Prostate gland (tissue), 2 donors: Measurements from ENCODE around the gene PDE6G. TPM values are rescaled to one million over a fixed set of nuclear protein-coding genes. Genes with fewer than 3 reads are reported as not detected.

Experiments
- DNase-seq: peaks from one replicate; pipeline ENCODE4 v3.0.0-alpha.2; 2019; ENCODE audit warnings: low spot score
- H3K27ac ChIP-seq, 2 donors: fragments of 200-600 bp; sonication (generic); 2 replicates each; pipeline ENCODE4 v1.5.1; 2017 to 2019
- H3K27me3 ChIP-seq: fragments of 200-600 bp; sonication (generic); replicated peaks from 2 replicates; pipeline ENCODE4 v1.5.1; 2019; ENCODE audit not compliant: insufficient read depth
- H3K36me3 ChIP-seq, 2 donors: fragments of 200-600 bp; sonication (generic); 1 replicate in 1 of 2; 2 replicates in 1 of 2; pipeline versions ENCODE4 v1.5.1 to v1.8.1; 2017 to 2019
- H3K4me1 ChIP-seq: fragments of 200-600 bp; sonication (generic); replicated peaks from 2 replicates; pipeline ENCODE4 v1.5.1; 2019
- H3K4me3 ChIP-seq, 2 donors: fragments of 200-600 bp; sonication (generic); 2 replicates each; pipeline ENCODE4 v1.5.1; 2017 to 2019
- H3K9me3 ChIP-seq: fragments of 200-600 bp; sonication (generic); 2 replicates; pipeline ENCODE4 v1.5.1; 2017
- CTCF ChIP-seq, 4 experiments: fragments of 200-600 bp in 2 of 4; fragments of 450-650 bp in 2 of 4; sonication (generic) in 2 of 4; IDR thresholded peaks; 1 replicate in 3 of 4; 2 replicates in 1 of 4; pipeline ENCODE4 v1.5.1; 2016 to 2019; ENCODE audit warnings: antibody characterized with exemption in 4 of 4, mild to moderate bottlenecking in 2 of 4, moderate library complexity in 2 of 4
- POLR2A ChIP-seq: fragments of 450-650 bp; IDR thresholded peaks from one replicate; pipeline ENCODE4 v1.6.1; 2016; ENCODE audit warnings: antibody characterized with exemption, mild to moderate bottlenecking
- POLR2AphosphoS5 ChIP-seq: sonication (generic); formaldehyde crosslinking; IDR thresholded peaks from one replicate; pipeline ENCODE4 v1.6.1; 2017; ENCODE audit warnings: antibody characterized with exemption
- WGBS: methylation state at CpG from one replicate; pipeline ENCODE4 v1.1.5; 2018; 5-methylcytosine and 5-hydroxymethylcytosine counted together
- intact Hi-C: fragments of 100-400 bp; cut with DNase I; formaldehyde crosslinking; loops from one replicate; pipeline ENCODE4 v1.14.2; 2022
- total RNA-seq, 2 donors: library from RNA; depleted of rRNA; stranded (reverse); fragments of >200 nt; gene quantifications; one replicate each; pipeline ENCODE4 v1.1.0, GENCODE V29; 2016

PDE6G gene
- total RNA-seq, 2 donors from 2014 or later: not detected

DNA sequence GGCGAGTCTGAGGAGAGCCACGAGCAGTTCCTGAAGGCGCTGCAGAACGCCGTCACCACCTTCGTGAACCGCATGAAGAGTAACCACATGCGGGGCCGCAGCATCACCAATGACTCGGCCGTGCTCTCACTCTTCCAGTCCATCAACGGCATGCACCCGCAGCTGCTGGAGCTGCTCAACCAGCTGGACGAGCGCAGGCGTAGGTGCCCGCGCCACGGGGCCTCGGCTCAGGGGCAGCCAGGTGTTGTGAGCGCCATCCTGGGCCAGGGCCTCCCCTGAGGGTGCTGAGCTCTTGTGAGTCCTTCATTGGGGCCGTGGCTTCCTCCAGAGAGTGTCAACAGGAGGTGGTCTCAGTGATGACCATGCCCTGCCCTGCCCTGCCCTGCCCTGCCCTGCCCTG lies 39.5 kb upstream of the PDE6G start:
- DNase-seq: no peak
- intact Hi-C loops: no loop called here
- H3K36me3 ChIP-seq: peaks cover 19 to 46% of the 10 kb centered on the region in 2 donors
- no peaks in the 10 kb centered on the region for H3K9me3 ChIP-seq
- no peak overlapping the region for H3K4me3 ChIP-seq
- no peaks in the 10 kb centered on the region for H3K4me1 ChIP-seq
- 85% methylated on average over 22 of the region's 22 CpGs for WGBS
- no peak overlapping the region for H3K27ac ChIP-seq
- no peaks in the 10 kb centered on the region for H3K27me3 ChIP-seq
- TF ChIP-seq POLR2AphosphoS5: no peak

GRCh38 chr17:81695211-81695610 lies 38.9 kb upstream of the PDE6G start:
- H3K9me3 ChIP-seq: no peaks in the 10 kb centered on the region
- TF ChIP-seq POLR2A (no peak), CTCF (IDR thresholded peaks at IDR 0.05) (no peak), POLR2AphosphoS5 (no peak)
- 89% methylated on average over 3 of the region's 6 CpGs for WGBS
- no peak for DNase-seq
- H3K36me3 ChIP-seq: peaks cover 22 to 52% of the 10 kb centered on the region in 2 donors
- H3K27me3 ChIP-seq: no peaks in the 10 kb centered on the region
- no peak overlapping the region for H3K4me3 ChIP-seq
- no peak overlapping the region for H3K27ac ChIP-seq
- no peaks in the 10 kb centered on the region for H3K4me1 ChIP-seq
- intact Hi-C loops: no loop called here

DNA sequence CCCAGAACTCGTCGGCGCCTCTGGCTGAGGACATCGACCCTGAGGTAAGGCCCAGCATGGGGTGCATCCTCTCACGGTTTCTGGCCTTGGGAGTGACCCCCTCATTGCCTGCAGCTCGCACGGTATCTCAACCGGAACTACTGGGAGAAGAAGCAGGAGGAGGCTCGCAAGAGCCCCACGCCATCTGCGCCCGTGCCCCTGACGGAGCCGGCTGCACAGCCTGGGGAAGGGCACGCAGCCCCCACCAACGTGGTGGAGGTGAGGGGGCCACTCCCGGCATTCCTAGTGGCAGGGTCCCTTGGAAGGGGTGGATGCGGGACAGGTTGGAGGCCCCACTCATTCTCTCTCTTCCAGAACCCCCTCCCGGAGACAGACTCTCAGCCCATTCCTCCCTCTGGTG lies 38.5 kb upstream of the PDE6G start:
- H3K27me3 ChIP-seq: no peaks in the 10 kb centered on the region
- peaks cover 22 to 55% of the 10 kb centered on the region in 2 donors for H3K36me3 ChIP-seq
- H3K27ac ChIP-seq: no peak overlapping the region
- no peak for DNase-seq
- intact Hi-C loops: no loop called here
- H3K4me3 ChIP-seq: no peak overlapping the region
- no peaks in the 10 kb centered on the region for H3K9me3 ChIP-seq
- WGBS: 91% methylated on average over 16 of the region's 19 CpGs
- H3K4me1 ChIP-seq: no peaks in the 10 kb centered on the region
- no peak for TF ChIP-seq POLR2A
- TF ChIP-seq POLR2AphosphoS5: no peak
- TF ChIP-seq CTCF (IDR thresholded peaks at IDR 0.05): no peak

DNA sequence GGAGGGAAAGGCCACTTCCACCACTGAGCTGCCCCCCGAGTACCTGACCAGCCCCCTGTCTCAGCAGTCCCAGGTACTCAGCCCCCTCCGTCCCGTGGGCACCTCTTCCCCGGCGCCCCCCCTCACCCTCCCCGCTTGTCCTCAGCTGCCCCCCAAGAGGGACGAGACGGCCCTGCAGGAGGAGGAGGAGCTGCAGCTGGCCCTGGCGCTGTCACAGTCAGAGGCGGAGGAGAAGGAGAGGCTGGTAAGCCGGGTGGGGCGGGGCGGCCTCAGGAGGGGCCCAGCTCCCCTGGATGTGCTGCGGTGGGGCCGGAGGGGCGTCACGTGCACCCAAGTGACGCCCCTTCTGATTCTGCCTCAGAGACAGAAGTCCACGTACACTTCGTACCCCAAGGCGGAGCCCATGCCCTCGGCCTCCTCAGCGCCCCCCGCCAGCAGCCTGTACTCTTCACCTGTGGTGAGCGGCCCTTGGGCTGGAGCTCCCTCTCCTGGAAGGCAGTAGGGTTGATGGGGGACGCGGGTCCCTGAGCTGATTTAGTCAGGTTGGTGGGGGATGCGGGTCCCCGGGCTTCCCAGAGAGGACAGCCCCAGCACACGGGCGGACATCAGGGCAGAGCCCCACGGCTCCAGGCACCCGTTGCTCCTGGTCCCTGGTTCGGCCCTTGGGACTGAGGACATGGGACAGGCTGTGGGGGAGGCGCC lies 37.3 kb upstream of the PDE6G start:
- Histone ChIP-seq H3K27me3 (no peaks in the 10 kb centered on the region), H3K4me3 (no peak overlapping the region), H3K9me3 (no peaks in the 10 kb centered on the region), H3K4me1 (no peaks in the 10 kb centered on the region), H3K36me3 (peaks cover 22 to 60% of the 10 kb centered on the region in 2 donors), H3K27ac (no peak overlapping the region)
- TF ChIP-seq POLR2A (no peak), CTCF (IDR thresholded peaks at IDR 0.05) (no peak), POLR2AphosphoS5 (no peak)
- 89% methylated on average over 32 of the region's 35 CpGs for WGBS
- intact Hi-C loops: no loop called here
- DNase-seq: no peak

DNA sequence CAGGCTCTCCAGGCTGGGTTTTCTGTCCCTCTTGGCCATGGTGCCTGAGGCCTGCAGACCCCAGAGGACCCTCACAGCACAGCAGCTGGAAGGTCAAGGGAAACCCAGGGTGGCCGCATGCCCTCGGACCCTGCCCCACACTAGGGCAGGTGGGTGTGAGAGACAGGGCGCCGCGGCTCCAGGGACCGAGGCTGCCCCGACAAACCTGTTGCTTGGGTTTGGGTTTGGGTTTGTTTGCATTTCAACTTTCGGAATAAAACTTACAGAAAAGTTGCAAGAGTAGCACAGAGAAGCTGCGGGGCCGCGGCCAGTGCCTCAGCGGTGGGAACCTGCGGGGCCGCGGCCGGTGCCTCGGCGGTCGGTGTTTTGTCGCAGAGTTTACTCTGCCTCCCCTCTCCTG lies 35.3 kb upstream of the PDE6G start:
- WGBS: 93% methylated on average over 20 of the region's 20 CpGs
- DNase-seq: no peak
- TF ChIP-seq POLR2AphosphoS5 (no peak), POLR2A (no peak), CTCF (IDR thresholded peaks at IDR 0.05) (no peak)
- Histone ChIP-seq H3K27me3 (no peaks in the 10 kb centered on the region), H3K36me3 (peaks cover 18 to 72% of the 10 kb centered on the region in 2 donors), H3K4me1 (no peaks in the 10 kb centered on the region), H3K4me3 (no peak overlapping the region), H3K27ac (no peak overlapping the region), H3K9me3 (no peaks in the 10 kb centered on the region)
- intact Hi-C loops: no loop called here
